ENCODE data around the gene PLPP4. TPM values are rescaled to one million over a fixed set of nuclear protein-coding genes. Genes with fewer than 3 reads are reported as not detected.

The PLPP4 gene
- total and polyA plus RNA-seq, 3 donors from 2014 or later = 12.6 to 65.8 (median 21.9) TPM

DNA sequence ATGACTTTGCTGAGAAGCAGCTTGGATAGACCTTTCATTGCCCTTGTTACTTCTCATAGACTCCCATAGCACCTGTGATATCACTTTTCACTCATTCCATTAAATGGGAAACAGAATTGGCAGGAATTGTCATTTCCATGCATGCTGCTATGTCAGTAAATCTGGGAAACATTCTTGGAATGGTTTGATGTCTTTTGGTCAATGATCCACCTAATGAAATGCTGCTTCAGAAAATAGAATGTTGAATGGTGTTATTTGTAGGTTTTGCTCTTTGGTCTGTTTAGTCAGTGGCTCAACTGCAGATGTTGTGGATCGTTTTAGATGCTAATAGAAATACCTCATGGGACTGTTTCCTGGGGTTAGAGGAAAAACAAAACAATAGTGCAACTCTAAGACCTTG is 127.8 kb downstream of the PLPP4 start:
- H3K27me3 ChIP-seq = no peaks in the 10 kb centered on the region
- no peak overlapping the region for H3K27ac ChIP-seq
- intact Hi-C loops (cut with DNase I; ENCODE audit: low total_unique reads) = no loop called here
- H3K4me3 ChIP-seq = no peak overlapping the region
- DNase-seq = no peak
- H3K9me3 ChIP-seq = no peaks in the 10 kb centered on the region
- TF ChIP-seq POLR2A (IDR thresholded peaks at IDR 0.05) = no peak
- 36 to 56% methylated on average over 1 of the region's 1 CpG for WGBS, 2 donors
- no peaks in the 10 kb centered on the region for H3K4me1 ChIP-seq
- H3K36me3 ChIP-seq (ENCODE audit: low read depth, missing control alignments) = no peaks in the 10 kb centered on the region

DNA sequence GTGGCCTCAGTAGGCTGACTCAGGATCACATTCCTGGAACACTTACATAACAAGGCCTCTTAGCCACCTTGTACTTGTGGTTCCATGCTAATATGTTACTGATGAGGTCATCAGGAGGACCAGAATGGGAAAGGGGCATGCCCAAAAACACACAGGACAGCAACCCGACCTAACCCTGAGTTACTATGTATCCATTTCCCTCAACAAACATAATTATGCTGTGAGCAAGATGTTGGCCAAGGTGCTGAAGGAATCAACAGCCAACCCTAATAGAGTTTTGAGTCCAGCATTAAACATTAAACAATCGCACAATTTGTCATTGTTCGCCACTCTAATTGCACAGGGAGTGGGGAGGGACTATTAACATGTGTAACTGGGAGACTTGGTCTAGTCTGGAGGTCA is 129.4 kb downstream of the PLPP4 start:
- Histone ChIP-seq H3K27me3 (no peaks in the 10 kb centered on the region), H3K36me3 (ENCODE audit: low read depth, missing control alignments) (no peaks in the 10 kb centered on the region), H3K4me3 (no peak overlapping the region), H3K27ac (no peak overlapping the region), H3K4me1 (no peaks in the 10 kb centered on the region), H3K9me3 (no peaks in the 10 kb centered on the region)
- DNase-seq = no peak
- 80 to 86% methylated on average over 3 of the region's 3 CpGs for WGBS, 2 donors
- intact Hi-C loops (cut with DNase I; ENCODE audit: low total_unique reads) = no loop called here
- TF ChIP-seq CTCF (IDR thresholded peaks at IDR 0.05) = no peak

DNA sequence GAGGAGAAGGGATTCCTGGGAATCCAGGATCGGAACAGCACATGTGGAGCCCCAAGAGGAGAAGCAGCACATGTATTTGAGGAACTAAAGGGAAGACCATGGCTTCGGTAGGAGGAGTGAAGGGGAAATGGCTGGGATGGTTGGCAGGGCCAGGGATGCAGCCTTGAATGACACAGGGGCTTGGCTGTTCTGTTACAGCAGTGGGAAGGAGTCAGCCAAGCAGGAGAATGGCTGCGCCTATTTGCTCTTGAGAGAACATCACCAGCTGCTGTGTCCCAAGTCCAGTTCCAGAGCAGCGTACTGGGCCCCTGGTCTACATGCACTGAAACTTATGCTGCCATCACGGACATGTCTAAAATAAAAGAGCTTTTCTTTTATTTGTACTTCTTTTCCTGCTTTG is 130.0 kb downstream of the PLPP4 start:
- H3K9me3 ChIP-seq = no peaks in the 10 kb centered on the region
- H3K27ac ChIP-seq = no peak overlapping the region
- no peak overlapping the region for H3K4me3 ChIP-seq
- intact Hi-C loops (cut with DNase I; ENCODE audit: low total_unique reads) = no loop called here
- H3K36me3 ChIP-seq (ENCODE audit: low read depth, missing control alignments) = no peaks in the 10 kb centered on the region
- TF ChIP-seq CTCF (IDR thresholded peaks at IDR 0.05) = no peak
- no peak for TF ChIP-seq POLR2A (IDR thresholded peaks at IDR 0.05)
- no peaks in the 10 kb centered on the region for H3K27me3 ChIP-seq
- H3K4me1 ChIP-seq = no peaks in the 10 kb centered on the region
- no peak for DNase-seq
- WGBS, 2 donors = 82 to 87% methylated on average over 5 of the region's 5 CpGs

- no peaks in the 10 kb centered on the region for H3K36me3 ChIP-seq (ENCODE audit: low read depth, missing control alignments)
- no peak overlapping the region for H3K27ac ChIP-seq
- no peaks in the 10 kb centered on the region for H3K27me3 ChIP-seq
- H3K4me3 ChIP-seq = no peak overlapping the region
- DNase-seq = no peak
- intact Hi-C loops (cut with DNase I; ENCODE audit: low total_unique reads) = no loop called here
- no peaks in the 10 kb centered on the region for H3K4me1 ChIP-seq
- no peak for TF ChIP-seq POLR2A (IDR thresholded peaks at IDR 0.05)
- TF ChIP-seq CTCF (IDR thresholded peaks at IDR 0.05) = no peak
- WGBS, 2 donors = 86 to 95% methylated on average over 2 of the region's 2 CpGs
- no peaks in the 10 kb centered on the region for H3K9me3 ChIP-seq
Measured at GRCh38 chr10:120588311-120588710, 131.3 kb downstream of the PLPP4 start.

DNA sequence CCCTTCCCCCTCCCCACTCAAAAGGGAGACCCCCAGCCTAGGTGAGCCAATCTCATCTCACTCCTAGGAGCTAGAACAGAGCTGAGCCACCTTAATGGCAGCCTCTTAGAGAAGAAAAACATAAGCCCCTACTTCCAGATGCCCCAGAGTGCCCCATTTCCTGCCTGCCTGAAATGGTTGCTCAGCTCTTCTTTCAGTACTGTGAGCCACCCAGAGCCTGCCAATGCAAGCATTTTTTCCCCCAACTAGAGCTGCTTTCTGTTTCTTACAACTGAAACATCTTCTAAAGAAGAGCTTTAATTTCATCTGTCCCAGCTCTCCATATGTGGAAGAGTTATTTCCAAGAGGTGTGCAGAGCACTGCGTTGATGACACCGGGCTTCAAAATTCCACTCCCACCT is 136.7 kb downstream of the PLPP4 start:
- DNase-seq = no peak
- Histone ChIP-seq H3K27ac (no peak overlapping the region), H3K4me1 (no peaks in the 10 kb centered on the region), H3K27me3 (no peaks in the 10 kb centered on the region), H3K36me3 (ENCODE audit: low read depth, missing control alignments) (no peaks in the 10 kb centered on the region), H3K4me3 (no peak overlapping the region), H3K9me3 (no peaks in the 10 kb centered on the region)
- WGBS, 2 donors = 89 to 95% methylated on average over 2 of the region's 2 CpGs
- intact Hi-C loops (cut with DNase I; ENCODE audit: low total_unique reads) = no loop called here
- TF ChIP-seq POLR2A (IDR thresholded peaks at IDR 0.05) (no peak), CTCF (IDR thresholded peaks at IDR 0.05) (no peak)
